ENCODE results near the gene UMAD1.

Gene UMAD1

GRCh38 chr7:7681936-7682329, 41.4 kb downstream of the UMAD1 start:
- H3K27me3 ChIP-seq (ENCODE audit: insufficient read depth, low read length, poor library complexity): no peaks in the 10 kb centered on the region
- no peak overlapping the region; the same call in 1 of the 2 replicates for H2AFZ ChIP-seq (ENCODE audit: low read depth, low read length)
- peaks cover 20% of the 10 kb centered on the region for H3K4me1 ChIP-seq (ENCODE audit: insufficient read depth, low read length)
- no peaks in the 10 kb centered on the region for H4K20me1 ChIP-seq (ENCODE audit: insufficient read depth, low read length)
- H3K9ac ChIP-seq (ENCODE audit: low read depth, low read length): no peak overlapping the region
- no peaks in the 10 kb centered on the region for H3K79me2 ChIP-seq (ENCODE audit: insufficient read depth, low read length)
- DNase-seq: no peak
- peak overlapping the region; percentile 37 for H3K27ac ChIP-seq (ENCODE audit: low read length)
- ATAC-seq (ENCODE audit: insufficient read depth, low read depth): no peak
- no peaks in the 10 kb centered on the region for H3K9me3 ChIP-seq (ENCODE audit: insufficient read depth, low read length, severe bottlenecking)
- H3K4me3 ChIP-seq (ENCODE audit: low read depth in 1 of 2, low read length in 2 of 2): no peak overlapping the region
- no peak for TF ChIP-seq EZH2 (IDR thresholded peaks at IDR 0.05; ENCODE audit: borderline replicate concordance, low read depth, low read length, severe bottlenecking)
- TF ChIP-seq, protein P1, sequence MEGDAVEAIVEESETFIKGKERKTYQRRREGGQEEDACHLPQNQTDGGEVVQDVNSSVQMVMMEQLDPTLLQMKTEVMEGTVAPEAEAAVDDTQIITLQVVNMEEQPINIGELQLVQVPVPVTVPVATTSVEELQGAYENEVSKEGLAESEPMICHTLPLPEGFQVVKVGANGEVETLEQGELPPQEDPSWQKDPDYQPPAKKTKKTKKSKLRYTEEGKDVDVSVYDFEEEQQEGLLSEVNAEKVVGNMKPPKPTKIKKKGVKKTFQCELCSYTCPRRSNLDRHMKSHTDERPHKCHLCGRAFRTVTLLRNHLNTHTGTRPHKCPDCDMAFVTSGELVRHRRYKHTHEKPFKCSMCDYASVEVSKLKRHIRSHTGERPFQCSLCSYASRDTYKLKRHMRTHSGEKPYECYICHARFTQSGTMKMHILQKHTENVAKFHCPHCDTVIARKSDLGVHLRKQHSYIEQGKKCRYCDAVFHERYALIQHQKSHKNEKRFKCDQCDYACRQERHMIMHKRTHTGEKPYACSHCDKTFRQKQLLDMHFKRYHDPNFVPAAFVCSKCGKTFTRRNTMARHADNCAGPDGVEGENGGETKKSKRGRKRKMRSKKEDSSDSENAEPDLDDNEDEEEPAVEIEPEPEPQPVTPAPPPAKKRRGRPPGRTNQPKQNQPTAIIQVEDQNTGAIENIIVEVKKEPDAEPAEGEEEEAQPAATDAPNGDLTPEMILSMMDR (IDR thresholded peaks at IDR 0.05; ENCODE audit: borderline replicate concordance, extremely low read depth, low read length, poor library complexity, severe bottlenecking): no peak
- H3K4me2 ChIP-seq (ENCODE audit: insufficient read depth, low read length): peak overlapping the region; percentile 43
- peaks cover 3% of the 10 kb centered on the region; the same call in 1 of the 2 replicates for H3K36me3 ChIP-seq (ENCODE audit: insufficient read depth, low read length)

- no peak for ATAC-seq (ENCODE audit: insufficient read depth, low read depth)
- DNase-seq: no peak
- Histone ChIP-seq H2AFZ (ENCODE audit: low read depth, low read length) (no peak overlapping the region), H3K27ac (ENCODE audit: low read length) (0 out of 2 replicates have a peak overlapping the region, but pooled peaks have one; percentile 25), H3K4me3 (ENCODE audit: low read depth in 1 of 2, low read length in 2 of 2) (no peak overlapping the region), H3K9ac (ENCODE audit: low read depth, low read length) (no peak overlapping the region), H4K20me1 (ENCODE audit: insufficient read depth, low read length) (no peaks in the 10 kb centered on the region), H3K27me3 (ENCODE audit: insufficient read depth, low read length, poor library complexity) (no peaks in the 10 kb centered on the region), H3K4me2 (ENCODE audit: insufficient read depth, low read length) (no peak overlapping the region), H3K36me3 (ENCODE audit: insufficient read depth, low read length) (peaks cover 3% of the 10 kb centered on the region; the same call in 1 of the 2 replicates), H3K79me2 (ENCODE audit: insufficient read depth, low read length) (no peaks in the 10 kb centered on the region), H3K9me3 (ENCODE audit: insufficient read depth, low read length, severe bottlenecking) (no peaks in the 10 kb centered on the region), H3K4me1 (ENCODE audit: insufficient read depth, low read length) (peaks cover 20% of the 10 kb centered on the region)
- TF ChIP-seq, protein P1 (IDR thresholded peaks at IDR 0.05; ENCODE audit: borderline replicate concordance, extremely low read depth, low read length, poor library complexity, severe bottlenecking): no peak
- no peak for TF ChIP-seq EZH2 (IDR thresholded peaks at IDR 0.05; ENCODE audit: borderline replicate concordance, low read depth, low read length, severe bottlenecking)
Observed at GRCh38 chr7:7682861-7683260, 42.3 kb downstream of the UMAD1 start.

GRCh38 chr7:7686811-7687508, 46.4 kb downstream of the UMAD1 start:
- no peak for ATAC-seq (ENCODE audit: insufficient read depth, low read depth)
- no peak overlapping the region for H3K27ac ChIP-seq (ENCODE audit: low read length)

More at GRCh38 chr7:7686811-7687508, 46.4 kb downstream of the UMAD1 start:
- Histone ChIP-seq H3K4me3 (ENCODE audit: low read depth in 1 of 2, low read length in 2 of 2) (no peak overlapping the region), H3K27me3 (ENCODE audit: insufficient read depth, low read length, poor library complexity) (no peaks in the 10 kb centered on the region), H4K20me1 (ENCODE audit: insufficient read depth, low read length) (no peaks in the 10 kb centered on the region), H3K36me3 (ENCODE audit: insufficient read depth, low read length) (no peaks in the 10 kb centered on the region), H3K9me3 (ENCODE audit: insufficient read depth, low read length, severe bottlenecking) (no peaks in the 10 kb centered on the region), H2AFZ (ENCODE audit: low read depth, low read length) (no peak overlapping the region), H3K9ac (ENCODE audit: low read depth, low read length) (no peak overlapping the region), H3K4me2 (ENCODE audit: insufficient read depth, low read length) (no peak overlapping the region), H3K79me2 (ENCODE audit: insufficient read depth, low read length) (no peaks in the 10 kb centered on the region), H3K4me1 (ENCODE audit: insufficient read depth, low read length) (peaks cover 9% of the 10 kb centered on the region)
- TF ChIP-seq EZH2 (IDR thresholded peaks at IDR 0.05; ENCODE audit: borderline replicate concordance, low read depth, low read length, severe bottlenecking): no peak
- TF ChIP-seq, protein P1 (IDR thresholded peaks at IDR 0.05; ENCODE audit: borderline replicate concordance, extremely low read depth, low read length, poor library complexity, severe bottlenecking): no peak
- DNase-seq: no peak

Measured in DND-41 (cell line).